ENCODE results near the gene EML1. TPM values are rescaled to one million over a fixed set of nuclear protein-coding genes. Genes with fewer than 3 reads are reported as not detected.

Gene EML1
- total RNA-seq, 2 donors from 2014 or later, result 28.3 to 30.2 TPM

DNA sequence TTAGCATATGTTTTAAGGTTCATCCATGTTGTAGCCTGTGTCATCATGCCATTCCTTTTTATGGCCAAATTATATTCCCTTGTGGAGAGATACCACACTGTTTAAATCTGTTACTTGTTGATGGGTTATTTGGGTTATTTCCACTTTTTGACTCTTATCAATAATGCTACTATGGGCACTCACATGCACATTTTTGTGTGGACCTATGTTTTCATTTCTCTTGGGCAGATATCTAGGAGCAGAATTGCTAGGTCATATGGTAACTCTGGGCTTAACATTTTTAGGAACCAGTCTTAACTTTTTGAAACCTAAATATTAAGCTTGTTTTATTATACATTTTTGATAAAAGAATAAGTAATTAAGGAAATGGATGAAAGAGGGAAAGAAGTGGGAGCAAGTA lies 4.0 kb downstream of the EML1 start:
- no peak for DNase-seq (ENCODE audit: low spot score)
- TF ChIP-seq, protein P1, sequence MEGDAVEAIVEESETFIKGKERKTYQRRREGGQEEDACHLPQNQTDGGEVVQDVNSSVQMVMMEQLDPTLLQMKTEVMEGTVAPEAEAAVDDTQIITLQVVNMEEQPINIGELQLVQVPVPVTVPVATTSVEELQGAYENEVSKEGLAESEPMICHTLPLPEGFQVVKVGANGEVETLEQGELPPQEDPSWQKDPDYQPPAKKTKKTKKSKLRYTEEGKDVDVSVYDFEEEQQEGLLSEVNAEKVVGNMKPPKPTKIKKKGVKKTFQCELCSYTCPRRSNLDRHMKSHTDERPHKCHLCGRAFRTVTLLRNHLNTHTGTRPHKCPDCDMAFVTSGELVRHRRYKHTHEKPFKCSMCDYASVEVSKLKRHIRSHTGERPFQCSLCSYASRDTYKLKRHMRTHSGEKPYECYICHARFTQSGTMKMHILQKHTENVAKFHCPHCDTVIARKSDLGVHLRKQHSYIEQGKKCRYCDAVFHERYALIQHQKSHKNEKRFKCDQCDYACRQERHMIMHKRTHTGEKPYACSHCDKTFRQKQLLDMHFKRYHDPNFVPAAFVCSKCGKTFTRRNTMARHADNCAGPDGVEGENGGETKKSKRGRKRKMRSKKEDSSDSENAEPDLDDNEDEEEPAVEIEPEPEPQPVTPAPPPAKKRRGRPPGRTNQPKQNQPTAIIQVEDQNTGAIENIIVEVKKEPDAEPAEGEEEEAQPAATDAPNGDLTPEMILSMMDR (IDR thresholded peaks at IDR 0.05), result no peak
- no peak overlapping the region for H3K4me3 ChIP-seq
- no peaks in the 10 kb centered on the region for H3K27me3 ChIP-seq
- H3K36me3 ChIP-seq, result no peaks in the 10 kb centered on the region
- H3K4me1 ChIP-seq, result peaks cover 0 to 20% of the 10 kb centered on the region in 2 donors
- H3K9me3 ChIP-seq, result no peaks in the 10 kb centered on the region
- no peak overlapping the region for H3K27ac ChIP-seq

DNA sequence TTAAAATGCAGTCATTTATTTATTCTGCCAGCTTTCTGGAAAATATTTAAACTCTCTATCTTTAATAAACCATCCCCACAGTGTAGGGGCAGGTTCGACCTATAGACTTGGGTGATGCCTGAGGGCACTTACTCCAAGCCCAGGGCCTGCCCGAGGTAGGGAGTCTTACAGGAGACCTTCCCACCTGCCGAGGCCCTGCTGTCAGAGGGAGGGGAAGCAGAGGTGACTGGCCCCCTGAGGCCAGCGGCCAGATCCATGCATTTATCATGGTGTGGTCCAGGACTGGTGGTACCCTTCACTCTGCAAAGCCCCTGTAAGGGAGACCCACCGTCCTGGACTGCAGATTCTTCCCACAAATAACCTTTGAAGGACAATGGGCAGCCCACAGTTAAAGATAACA lies 7.6 kb downstream of the EML1 start:
- H3K27me3 ChIP-seq, result no peaks in the 10 kb centered on the region
- H3K4me1 ChIP-seq, result peaks cover 0 to 16% of the 10 kb centered on the region in 2 donors
- H3K4me3 ChIP-seq, result no peak overlapping the region
- TF ChIP-seq, protein P1 (IDR thresholded peaks at IDR 0.05), result no peak
- no peaks in the 10 kb centered on the region for H3K9me3 ChIP-seq
- DNase-seq (ENCODE audit: low spot score), result no peak
- no peak overlapping the region for H3K27ac ChIP-seq
- no peaks in the 10 kb centered on the region for H3K36me3 ChIP-seq

DNA sequence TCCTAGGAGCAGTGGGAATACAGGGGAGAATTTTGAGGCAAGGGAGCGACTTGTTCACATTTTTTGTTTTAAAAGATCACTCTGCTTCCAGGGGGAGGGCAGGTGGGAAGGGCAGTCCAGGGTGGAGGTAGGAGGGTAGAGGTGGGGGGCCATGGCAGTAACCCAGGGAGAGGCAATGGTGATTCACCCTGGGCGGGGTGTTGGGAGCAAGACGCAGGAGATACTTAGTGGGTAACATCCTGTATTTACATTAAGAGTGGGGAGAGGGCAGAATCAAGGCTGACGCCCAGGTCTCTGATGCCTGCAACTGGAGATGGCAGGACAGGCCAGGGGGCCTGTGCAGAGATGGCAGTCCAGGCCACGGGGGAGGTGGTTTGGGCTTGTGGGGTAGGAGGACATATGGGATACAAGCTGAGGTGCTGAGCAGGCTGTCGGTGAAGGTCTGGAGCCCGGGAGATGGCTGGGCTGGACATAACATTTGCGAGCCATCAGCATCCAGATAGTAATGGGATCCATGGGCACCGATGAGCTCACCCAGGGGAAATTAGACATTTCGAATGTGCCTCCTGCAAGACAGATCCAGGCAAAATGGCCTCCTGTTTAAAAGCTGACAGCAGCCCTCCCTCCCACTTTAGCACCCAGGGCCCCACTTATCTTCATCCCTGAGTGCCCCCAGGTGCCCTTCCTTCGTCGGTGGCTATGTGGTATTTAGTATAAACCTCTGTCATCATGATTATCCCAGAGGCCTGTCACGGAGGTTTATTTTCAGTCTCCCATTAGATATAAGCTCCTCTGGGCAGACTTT lies 9.3 kb downstream of the EML1 start:
- TF ChIP-seq, protein P1 (IDR thresholded peaks at IDR 0.05), result no peak
- no peak overlapping the region for H3K4me3 ChIP-seq
- no peak for DNase-seq (ENCODE audit: low spot score)
- H3K36me3 ChIP-seq, result no peaks in the 10 kb centered on the region
- no peaks in the 10 kb centered on the region for H3K27me3 ChIP-seq
- H3K4me1 ChIP-seq, result peaks cover 0 to 26% of the 10 kb centered on the region in 2 donors
- H3K9me3 ChIP-seq, result no peaks in the 10 kb centered on the region
- no peak overlapping the region for H3K27ac ChIP-seq

DNA sequence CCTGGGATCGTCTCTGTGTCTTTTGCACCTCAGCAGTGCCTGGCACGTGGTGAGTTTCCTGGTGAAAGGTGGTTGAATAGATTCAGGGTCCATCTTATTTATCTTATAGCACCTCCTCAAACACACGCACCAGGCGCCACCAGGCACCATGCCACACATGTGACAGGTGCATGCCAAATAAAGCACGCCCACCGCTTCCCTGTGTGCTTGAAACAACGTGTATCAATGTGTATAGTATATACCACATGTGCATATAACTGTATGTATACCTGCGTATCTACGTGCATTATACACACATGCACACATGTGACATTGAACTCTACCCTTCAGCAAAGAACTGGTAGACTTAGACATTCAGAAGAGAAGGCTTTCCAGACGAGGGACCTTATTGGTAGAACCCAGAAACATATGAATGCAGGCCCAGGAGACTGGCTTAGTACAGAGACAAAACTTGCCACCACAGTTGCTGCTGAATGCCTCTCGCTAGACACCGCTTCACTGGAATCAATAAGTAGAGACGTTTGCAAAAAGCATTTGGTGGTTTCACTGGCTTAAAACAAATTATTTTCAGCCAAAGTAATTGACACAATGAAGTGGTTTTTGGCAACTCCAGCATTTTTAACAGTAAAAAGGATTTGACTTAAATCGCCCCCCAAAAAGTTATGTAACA lies 10.0 kb downstream of the EML1 start:
- Histone ChIP-seq H3K36me3 (no peaks in the 10 kb centered on the region), H3K27ac (no peak overlapping the region), H3K4me3 (no peak overlapping the region), H3K9me3 (no peaks in the 10 kb centered on the region), H3K27me3 (no peaks in the 10 kb centered on the region), H3K4me1 (peaks cover 0 to 29% of the 10 kb centered on the region in 2 donors)
- no peak for DNase-seq (ENCODE audit: low spot score)
- TF ChIP-seq, protein P1 (IDR thresholded peaks at IDR 0.05), result no peak

DNA sequence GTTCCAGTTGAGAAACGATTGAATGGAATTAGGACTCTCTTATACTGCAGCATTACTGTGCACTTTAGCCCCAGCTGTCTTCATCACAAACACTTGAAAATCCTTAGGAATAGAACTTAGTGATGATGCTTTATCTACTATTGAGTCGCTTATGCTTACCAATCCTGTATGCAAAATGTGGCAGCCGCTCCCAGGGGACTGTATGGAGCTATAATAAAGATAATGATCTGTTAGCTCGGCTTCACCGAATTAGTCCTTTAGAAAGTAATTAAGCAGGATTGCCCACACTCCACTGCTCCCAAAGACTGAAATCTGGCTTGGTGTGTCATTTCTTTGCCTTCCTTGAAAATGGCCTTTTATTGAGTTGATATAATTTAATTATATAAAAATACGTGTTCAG lies 10.6 kb downstream of the EML1 start:
- no peaks in the 10 kb centered on the region for H3K36me3 ChIP-seq
- H3K4me1 ChIP-seq, result peaks cover 0 to 30% of the 10 kb centered on the region in 2 donors
- H3K27me3 ChIP-seq, result no peaks in the 10 kb centered on the region
- no peak for DNase-seq (ENCODE audit: low spot score)
- no peaks in the 10 kb centered on the region for H3K9me3 ChIP-seq
- TF ChIP-seq, protein P1 (IDR thresholded peaks at IDR 0.05), result no peak
- H3K4me3 ChIP-seq, result no peak overlapping the region
- H3K27ac ChIP-seq, result no peak overlapping the region
